Endothelial cell of umbilical vein (primary cell): ENCODE data around the gene MAPKAPK2. TPM values are rescaled to one million over a fixed set of nuclear protein-coding genes. Genes with fewer than 3 reads are reported as not detected.

Source experiments
- BruUV-seq: library from RNA; stranded (reverse); fragments of 400-500 nt; replicated peaks from 2 replicates; lab custom pipeline; 2021; lab: Mats Ljungman, UMichigan
- CTCF ChIA-PET: fragments of 300-600, 350-600 bp; sonication (Branson Sonifier 250); formaldehyde crosslinking; loops from one replicate; lab custom pipeline; 2021; ENCODE audit warnings: antibody characterized with exemption, inconsistent platforms; lab: Charles Lee
- POLR2A ChIA-PET: fragments of 300-600, 350-600 bp; sonication (Branson Sonifier 250); formaldehyde crosslinking; loops from one replicate; lab custom pipeline; 2021; ENCODE audit warnings: antibody characterized with exemption, inconsistent platforms; lab: Charles Lee
- DNase-seq: peaks from one replicate; pipeline ENCODE4 v3.0.0-alpha.2; 2011; ENCODE audit warnings: low read depth, low spot score
- FAIRE-seq: peaks from 2 replicates; lab custom pipeline; 2011; peaks lifted over from hg19 to GRCh38; lab: Jason Lieb, UNC
- H2AFZ ChIP-seq: 2 replicates; pipeline ENCODE4 v1.6.0; 2012; ENCODE audit warnings: low read depth, low read length, control low read depth, inconsistent platforms
- H3K27ac ChIP-seq: 2 replicates; pipeline ENCODE4 v1.5.1; 2011; ENCODE audit warnings: low read depth, mild to moderate bottlenecking, control low read depth, low read length, moderate library complexity; ENCODE audit not compliant: insufficient read depth
- H3K27me3 ChIP-seq, 2 experiments: 2 replicates each; pipeline versions ENCODE4 v1.6.0 to v1.6.1; 2011; ENCODE audit warnings: low read length in 2 of 2, mixed read lengths in 1 of 2; ENCODE audit not compliant: control insufficient read depth in 2 of 2, insufficient read depth in 2 of 2
- H3K36me3 ChIP-seq, 2 experiments: 2 replicates in 1 of 2; 3 replicates in 1 of 2; pipeline ENCODE4 v1.5.1; 2011; ENCODE audit warnings: low read length in 2 of 2, mild to moderate bottlenecking in 1 of 2, moderate library complexity in 1 of 2; ENCODE audit not compliant: control insufficient read depth in 2 of 2, insufficient read depth in 2 of 2; ENCODE audit errors: extremely low read depth in 1 of 2
- H3K4me1 ChIP-seq: 3 replicates; pipeline ENCODE4 v1.5.1; 2011; ENCODE audit warnings: mild to moderate bottlenecking, low read length; ENCODE audit not compliant: control insufficient read depth, insufficient read depth; ENCODE audit errors: extremely low read depth
- H3K4me2 ChIP-seq: 2 replicates; pipeline ENCODE4 v1.6.1; 2011; ENCODE audit warnings: low read length, control low read depth, mixed read lengths; ENCODE audit not compliant: insufficient read depth
- H3K4me3 ChIP-seq, 3 experiments: fragments of 200-600 bp in 1 of 3; sonication (generic), shearing (Covaris generic) in 1 of 3; replicated peaks in 1 of 3; 2 replicates each; pipeline ENCODE4 v1.5.1; 2011 to 2016; ENCODE audit warnings: control low read depth in 3 of 3, low read length in 3 of 3, mild to moderate bottlenecking in 2 of 3, inconsistent platforms in 1 of 3, low read depth in 1 of 3, moderate library complexity in 1 of 3; ENCODE audit not compliant: insufficient read depth in 1 of 3
- H3K79me2 ChIP-seq: 2 replicates; pipeline ENCODE4 v1.6.0; 2012; ENCODE audit warnings: low read length, inconsistent platforms; ENCODE audit not compliant: control insufficient read depth, insufficient read depth
- H3K9ac ChIP-seq: replicated peaks from 2 replicates; pipeline ENCODE3; 2011; ENCODE audit warnings: low read length, control low read depth; ENCODE audit not compliant: insufficient read depth; ENCODE audit errors: extremely low read depth
- H3K9me1 ChIP-seq: replicated peaks from 3 replicates; pipeline ENCODE4 v1.6.0; 2011; ENCODE audit warnings: mild to moderate bottlenecking, low read length; ENCODE audit not compliant: control insufficient read depth, insufficient read depth; ENCODE audit errors: extremely low read depth
- H3K9me3 ChIP-seq: replicated peaks from 2 replicates; pipeline ENCODE4 v1.5.1; 2012; ENCODE audit warnings: low read length, inconsistent platforms; ENCODE audit not compliant: control insufficient read depth, insufficient read depth
- H4K20me1 ChIP-seq: replicated peaks from 2 replicates; pipeline ENCODE3; 2011; ENCODE audit warnings: mild to moderate bottlenecking, low read length; ENCODE audit not compliant: control insufficient read depth, insufficient read depth; ENCODE audit errors: extremely low read depth
- CTCF ChIP-seq, 2 donors: IDR thresholded peaks; 1 replicate in 1 of 2; 2 replicates in 1 of 2; pipeline ENCODE4 v1.5.1; 2011; ENCODE audit warnings: low read length in 2 of 2, mild to moderate bottlenecking in 2 of 2, moderate library complexity in 2 of 2, control low read depth in 1 of 2, inconsistent platforms in 1 of 2, low read depth in 1 of 2; ENCODE audit not compliant: insufficient read depth in 1 of 2; ENCODE audit errors: extremely low read depth in 1 of 2
- EZH2 ChIP-seq: IDR thresholded peaks from 2 replicates; pipeline ENCODE4 v1.6.1; 2012; ENCODE audit warnings: borderline replicate concordance, low read depth, mild to moderate bottlenecking, moderate library complexity, low read length, inconsistent platforms; ENCODE audit not compliant: severe bottlenecking
- FOS ChIP-seq: IDR thresholded peaks from 2 replicates; pipeline ENCODE4 v1.6.1; 2011; ENCODE audit warnings: mild to moderate bottlenecking, low read length, moderate library complexity, borderline replicate concordance; ENCODE audit not compliant: insufficient read depth
- GATA2 ChIP-seq: IDR thresholded peaks from 2 replicates; pipeline ENCODE4 v1.7.0; 2011; ENCODE audit warnings: low read depth, mild to moderate bottlenecking, moderate library complexity, mixed read lengths, low read length; ENCODE audit not compliant: insufficient read length, insufficient read depth
- JUN ChIP-seq: IDR thresholded peaks from 2 replicates; pipeline ENCODE4 v1.6.1; 2011; ENCODE audit warnings: borderline replicate concordance, low read depth; ENCODE audit not compliant: insufficient read length, insufficient read depth
- MAX ChIP-seq: IDR thresholded peaks from 2 replicates; pipeline ENCODE4 v1.6.1; 2011; ENCODE audit not compliant: insufficient read depth, insufficient read length
- MYC ChIP-seq: IDR thresholded peaks from one replicate; pipeline ENCODE4 v1.6.1; 2011; ENCODE audit warnings: mild to moderate bottlenecking, low read depth, low read length
- POLR2A ChIP-seq: IDR thresholded peaks from 2 replicates; pipeline ENCODE4 v1.6.1; 2012; ENCODE audit warnings: low read depth, mild to moderate bottlenecking, control low read depth, low read length
- POLR2AphosphoS5 ChIP-seq: IDR thresholded peaks from 2 replicates; pipeline ENCODE4 v1.6.1; 2012; ENCODE audit warnings: low read depth, mild to moderate bottlenecking, control low read depth, low read length, moderate library complexity; ENCODE audit not compliant: insufficient read depth
- dilution Hi-C: fragments of 300-500 bp; cut with MboI; formaldehyde crosslinking; loops from one replicate; pipeline ENCODE4 v1.15.0; 2019; ENCODE audit warnings: low sequenced_read_pairs; ENCODE audit not compliant: extremely low pct_ligation_motif_present
- intact Hi-C: fragments of 100-400 bp; cut with micrococcal nuclease; formaldehyde crosslinking; loops from one replicate; pipeline ENCODE4 v1.10.0; 2022
- polyA plus RNA-seq, 4 experiments: library from polyadenylated mRNA; depleted of rRNA in 3 of 4; stranded (reverse) in 3 of 4; unstranded in 1 of 4; fragments of >200 nt; gene quantifications; 2 replicates each; pipeline versions ENCODE4 v1.2.1 to v1.2.3, GENCODE V29; 2011 to 2012; ENCODE audit warnings: missing spikeins in 1 of 4
- total RNA-seq: library from RNA; stranded (reverse); gene quantifications from 2 replicates; pipeline ENCODE4 v1.2.3, GENCODE V29; 2021

Gene MAPKAPK2
- total and polyA plus RNA-seq, 2 donors (not counting 3 experiments of a cell fraction or from before 2014, with no cell fraction given), result 52.9 to 69.1 TPM

GRCh38 chr1:206668351-206668750, 16.4 kb upstream of the MAPKAPK2 start:
- peaks cover 23 to 30% of the 10 kb centered on the region in 2 experiments for H3K27me3 ChIP-seq
- H3K4me2 ChIP-seq, result no peak overlapping the region
- H2AFZ ChIP-seq, result no peak overlapping the region
- no peak for FAIRE-seq
- intact Hi-C loops (no loop called here), dilution Hi-C loops (no loop called here)
- H3K9me1 ChIP-seq, result no peaks in the 10 kb centered on the region
- H3K79me2 ChIP-seq, result no peaks in the 10 kb centered on the region
- no peaks in the 10 kb centered on the region for H3K9me3 ChIP-seq
- BruUV-seq, result no TSS peak
- H3K9ac ChIP-seq, result no peak overlapping the region
- CTCF ChIA-PET, result interaction anchor here (1.0 to 15.0 kb wide), 3 partner anchors 10 to 244 kb away, joined by 3 to 663 read pairs (median 15); partner anchors contain the start of gene DYRK3
- POLR2A ChIA-PET, result no interaction called here
- peaks cover 9% of the 10 kb centered on the region for H3K4me1 ChIP-seq
- DNase-seq, result no peak
- no peaks in the 10 kb centered on the region for H3K36me3 ChIP-seq
- H4K20me1 ChIP-seq, result no peaks in the 10 kb centered on the region
- TF ChIP-seq CTCF (IDR thresholded peaks at IDR 0.05; ENCODE audit: extremely low read depth in 1 of 2, insufficient read depth in 1 of 2, low read depth in 1 of 2, low read length in 2 of 2), result no peak
- no peak for TF ChIP-seq MYC
- TF ChIP-seq JUN, result no peak
- TF ChIP-seq GATA2, result no peak
- no peak overlapping the region for H3K27ac ChIP-seq
- no peak overlapping the region for H3K4me3 ChIP-seq

- CTCF ChIA-PET, result interaction anchor here (1.0 to 15.0 kb wide), 5 partner anchors 11 to 179 kb away, joined by 3 to 663 read pairs (median 4); partner anchors contain the start of gene DYRK3
These were observed 15.8 kb upstream of the MAPKAPK2 start for GRCh38 chr1:206668874-206669410.

More at GRCh38 chr1:206668874-206669410, 15.8 kb upstream of the MAPKAPK2 start:
- FAIRE-seq (no peak), DNase-seq (no peak)
- POLR2A ChIA-PET, result no interaction called here
- intact Hi-C loops (no loop called here), dilution Hi-C loops (no loop called here)
- peaks cover 10% of the 10 kb centered on the region for H3K4me1 ChIP-seq
- no peaks in the 10 kb centered on the region for H3K9me1 ChIP-seq
- no peak for TF ChIP-seq POLR2AphosphoS5
- TF ChIP-seq POLR2A, result no peak
- TF ChIP-seq GATA2, result no peak
- TF ChIP-seq MAX, result no peak
- no peak for TF ChIP-seq FOS
- TF ChIP-seq EZH2, result no peak
- no peaks in the 10 kb centered on the region for H3K9me3 ChIP-seq
- no peaks in the 10 kb centered on the region for H3K79me2 ChIP-seq
- H3K9ac ChIP-seq, result no peak overlapping the region
- H3K4me2 ChIP-seq, result no peak overlapping the region
- H4K20me1 ChIP-seq, result no peaks in the 10 kb centered on the region
- no peak overlapping the region for H3K27ac ChIP-seq
- H3K36me3 ChIP-seq, result no peaks in the 10 kb centered on the region
- peaks cover 19 to 27% of the 10 kb centered on the region in 2 experiments for H3K27me3 ChIP-seq
- H3K4me3 ChIP-seq, result no peak overlapping the region
- H2AFZ ChIP-seq, result no peak overlapping the region
- BruUV-seq, result no TSS peak
